ENCODE measurements around the gene TPM1. TPM values are rescaled to one million over a fixed set of nuclear protein-coding genes. Genes with fewer than 3 reads are reported as not detected.

The TPM1 gene
- total RNA-seq, 1 donor from 2014 or later: 106 TPM

GRCh38 chr15:62997441-62997840, 45.1 kb upstream of the TPM1 start:
- Mint-ChIP-seq H3K4me3 (ENCODE audit: unreplicated experiment) (no peak overlapping the region), H3K9me3 (ENCODE audit: unreplicated experiment) (no peaks in the 10 kb centered on the region), H3K36me3 (ENCODE audit: low read depth, unreplicated experiment) (no peaks in the 10 kb centered on the region), H3K4me1 (ENCODE audit: unreplicated experiment) (peaks cover 3% of the 10 kb centered on the region), H3K27me3 (ENCODE audit: unreplicated experiment) (peaks cover 1% of the 10 kb centered on the region), H3K27ac (ENCODE audit: unreplicated experiment) (no peak overlapping the region)
- TF ChIP-seq CTCF (IDR thresholded peaks at IDR 0.05; ENCODE audit: unreplicated experiment): no peak
- no peak for DNase-seq (ENCODE audit: low spot score)

GRCh38 chr15:62998262-62998890, 44.2 kb upstream of the TPM1 start:
- DNase-seq (ENCODE audit: low spot score): no peak
- no peaks in the 10 kb centered on the region for H3K9me3 Mint-ChIP-seq (ENCODE audit: unreplicated experiment)
- no peak for TF ChIP-seq CTCF (IDR thresholded peaks at IDR 0.05; ENCODE audit: unreplicated experiment)
- H3K4me3 Mint-ChIP-seq (ENCODE audit: unreplicated experiment): no peak overlapping the region
- H3K4me1 Mint-ChIP-seq (ENCODE audit: unreplicated experiment): peaks cover 3% of the 10 kb centered on the region
- H3K36me3 Mint-ChIP-seq (ENCODE audit: low read depth, unreplicated experiment): no peaks in the 10 kb centered on the region
- no peak overlapping the region for H3K27ac Mint-ChIP-seq (ENCODE audit: unreplicated experiment)
- H3K27me3 Mint-ChIP-seq (ENCODE audit: unreplicated experiment): peaks cover 2% of the 10 kb centered on the region

- no peak for DNase-seq (ENCODE audit: low spot score)
- H3K4me1 Mint-ChIP-seq (ENCODE audit: unreplicated experiment): peaks cover 3% of the 10 kb centered on the region
- no peaks in the 10 kb centered on the region for H3K36me3 Mint-ChIP-seq (ENCODE audit: low read depth, unreplicated experiment)
- H3K27ac Mint-ChIP-seq (ENCODE audit: unreplicated experiment): no peak overlapping the region
- H3K27me3 Mint-ChIP-seq (ENCODE audit: unreplicated experiment): peaks cover 5% of the 10 kb centered on the region
- H3K9me3 Mint-ChIP-seq (ENCODE audit: unreplicated experiment): no peaks in the 10 kb centered on the region
- TF ChIP-seq CTCF (IDR thresholded peaks at IDR 0.05; ENCODE audit: unreplicated experiment): no peak
- no peak overlapping the region for H3K4me3 Mint-ChIP-seq (ENCODE audit: unreplicated experiment)
These were observed 43.4 kb upstream of the TPM1 start for GRCh38 chr15:62999178-62999577.

GRCh38 chr15:62999923-63000561, 42.5 kb upstream of the TPM1 start:
- H3K27me3 Mint-ChIP-seq (ENCODE audit: unreplicated experiment): peaks cover 5% of the 10 kb centered on the region
- DNase-seq (ENCODE audit: low spot score): no peak
- no peak for TF ChIP-seq CTCF (IDR thresholded peaks at IDR 0.05; ENCODE audit: unreplicated experiment)
- no peaks in the 10 kb centered on the region for H3K4me1 Mint-ChIP-seq (ENCODE audit: unreplicated experiment)
- no peaks in the 10 kb centered on the region for H3K36me3 Mint-ChIP-seq (ENCODE audit: low read depth, unreplicated experiment)
- no peak overlapping the region for H3K4me3 Mint-ChIP-seq (ENCODE audit: unreplicated experiment)
- no peaks in the 10 kb centered on the region for H3K9me3 Mint-ChIP-seq (ENCODE audit: unreplicated experiment)
- no peak overlapping the region for H3K27ac Mint-ChIP-seq (ENCODE audit: unreplicated experiment)

GRCh38 chr15:63000706-63001105, 41.8 kb upstream of the TPM1 start:
- H3K27me3 Mint-ChIP-seq (ENCODE audit: unreplicated experiment): peaks cover 5% of the 10 kb centered on the region
- H3K27ac Mint-ChIP-seq (ENCODE audit: unreplicated experiment): no peak overlapping the region
- DNase-seq (ENCODE audit: low spot score): no peak
- no peak for TF ChIP-seq CTCF (IDR thresholded peaks at IDR 0.05; ENCODE audit: unreplicated experiment)
- no peaks in the 10 kb centered on the region for H3K9me3 Mint-ChIP-seq (ENCODE audit: unreplicated experiment)
- no peaks in the 10 kb centered on the region for H3K36me3 Mint-ChIP-seq (ENCODE audit: low read depth, unreplicated experiment)
- H3K4me3 Mint-ChIP-seq (ENCODE audit: unreplicated experiment): no peak overlapping the region
- no peaks in the 10 kb centered on the region for H3K4me1 Mint-ChIP-seq (ENCODE audit: unreplicated experiment)

All from endothelial cell (in vitro differentiated cells).